ENCODE measurements around the gene RAB3A. TPM values are rescaled to one million over a fixed set of nuclear protein-coding genes. Genes with fewer than 3 reads are reported as not detected.

Gene RAB3A
- total RNA-seq, 1 experiment from 2014 or later: 10.6 TPM

- H3K36me3 ChIP-seq (ENCODE audit: control insufficient read depth in 1 of 2, insufficient read depth in 2 of 2, low read length in 2 of 2): peaks cover 3 to 7% of the 10 kb centered on the region in 2 experiments; a peak in 3 of 4 replicates
- H3K9ac ChIP-seq (ENCODE audit: low read length): peak overlapping the region; percentile 81; the same call in 1 of the 2 replicates
- H3K9me2 ChIP-seq (ENCODE audit: insufficient read depth): no peaks in the 10 kb centered on the region
- H3K27me3 ChIP-seq (ENCODE audit: insufficient read depth, low read length): no peaks in the 10 kb centered on the region
- no peak overlapping the region for H3K27ac ChIP-seq (ENCODE audit: low read depth, low read length)
- peaks cover 13 to 32% of the 10 kb centered on the region in 2 experiments for H3K4me1 ChIP-seq (ENCODE audit: control insufficient read depth in 1 of 2, insufficient read depth in 2 of 2, low read length in 2 of 2)
- no TSS peak for BruUV-seq (replicated peaks)
- no peak overlapping the region for H2AFZ ChIP-seq (ENCODE audit: low read depth, low read length, poor library complexity, severe bottlenecking)
- no peak overlapping the region for H3K4me3 ChIP-seq (replicated peaks in 1 of 2; ENCODE audit: low read depth in 1 of 2, low read length in 2 of 2)
- H3K4me2 ChIP-seq (ENCODE audit: low read length): peak overlapping the region; percentile 88; the same call in 1 of the 2 replicates
- POLR2A ChIA-PET: interaction anchor here (1.3 to 2.8 kb wide), 3 partner anchors 13 to 75 kb away, joined by 5 to 23 read pairs (median 6); partner anchors contain the start of genes JUND and MPV17L2
- peaks cover 16% of the 10 kb centered on the region; the same call in 1 of the 2 replicates for H3K79me2 ChIP-seq (ENCODE audit: insufficient read depth, low read length)
- no peaks in the 10 kb centered on the region for H4K20me1 ChIP-seq (ENCODE audit: insufficient read depth)
- no peaks in the 10 kb centered on the region for H3K9me3 ChIP-seq (ENCODE audit: control insufficient read depth in 1 of 2, insufficient read depth in 1 of 2, low read depth in 1 of 2, low read length in 2 of 2)
- CTCF ChIA-PET: interaction anchor here (0.9 to 5.9 kb wide), 3 partner anchors 14 to 123 kb away, joined by 3 to 106 read pairs (median 6); partner anchors contain the start of gene MPV17L2
- RAD21 ChIA-PET (ENCODE audit: low non-redundant PET in 1 of 2, low total read pairs in 2 of 2, uncharacterized antibody in 2 of 2, unreplicated experiment in 2 of 2): no interaction called here
- intact Hi-C loops (cut with micrococcal nuclease): loop anchor here (10.0 kb wide), 1 partner anchor 119 kb away; the partner anchor contains the start of gene LSM4
- TF ChIP-seq CBX3 (IDR thresholded peaks at IDR 0.05; ENCODE audit: low read depth) (no peak), EZH2 (IDR thresholded peaks at IDR 0.05) (no peak), POLR2AphosphoS5 (IDR thresholded peaks at IDR 0.05; ENCODE audit: low read depth, low read length) (no peak), CEBPB (IDR thresholded peaks at IDR 0.05; ENCODE audit: low read depth) (no peak), RAD21 (IDR thresholded peaks at IDR 0.05; ENCODE audit: low read depth) (no peak), ELF1 (IDR thresholded peaks at IDR 0.05; ENCODE audit: borderline replicate concordance, low read depth) (no peak), YY1 (IDR thresholded peaks at IDR 0.05; ENCODE audit: extremely low read depth, insufficient replicate concordance, low read depth, low read length) (no peak), ZFX (IDR thresholded peaks at IDR 0.05) (no peak), EGR1 (IDR thresholded peaks at IDR 0.05; ENCODE audit: low read depth) (no peak), ZBTB33 (IDR thresholded peaks at IDR 0.05; ENCODE audit: extremely low read depth, insufficient replicate concordance, low read length) (no peak), FOSL1 (IDR thresholded peaks at IDR 0.05; ENCODE audit: low read depth) (no peak), SIN3A (IDR thresholded peaks at IDR 0.05; ENCODE audit: low read depth) (no peak)
- TF ChIP-seq, protein P1, sequence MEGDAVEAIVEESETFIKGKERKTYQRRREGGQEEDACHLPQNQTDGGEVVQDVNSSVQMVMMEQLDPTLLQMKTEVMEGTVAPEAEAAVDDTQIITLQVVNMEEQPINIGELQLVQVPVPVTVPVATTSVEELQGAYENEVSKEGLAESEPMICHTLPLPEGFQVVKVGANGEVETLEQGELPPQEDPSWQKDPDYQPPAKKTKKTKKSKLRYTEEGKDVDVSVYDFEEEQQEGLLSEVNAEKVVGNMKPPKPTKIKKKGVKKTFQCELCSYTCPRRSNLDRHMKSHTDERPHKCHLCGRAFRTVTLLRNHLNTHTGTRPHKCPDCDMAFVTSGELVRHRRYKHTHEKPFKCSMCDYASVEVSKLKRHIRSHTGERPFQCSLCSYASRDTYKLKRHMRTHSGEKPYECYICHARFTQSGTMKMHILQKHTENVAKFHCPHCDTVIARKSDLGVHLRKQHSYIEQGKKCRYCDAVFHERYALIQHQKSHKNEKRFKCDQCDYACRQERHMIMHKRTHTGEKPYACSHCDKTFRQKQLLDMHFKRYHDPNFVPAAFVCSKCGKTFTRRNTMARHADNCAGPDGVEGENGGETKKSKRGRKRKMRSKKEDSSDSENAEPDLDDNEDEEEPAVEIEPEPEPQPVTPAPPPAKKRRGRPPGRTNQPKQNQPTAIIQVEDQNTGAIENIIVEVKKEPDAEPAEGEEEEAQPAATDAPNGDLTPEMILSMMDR (IDR thresholded peaks at IDR 0.05 in 2 of 3, conservative IDR thresholded peaks at IDR 0.05 in 1 of 3; ENCODE audit: borderline replicate concordance in 1 of 3, insufficient read depth in 1 of 3, low read depth in 2 of 3, low read length in 2 of 3): no peak
- TF ChIP-seq, protein P2, sequence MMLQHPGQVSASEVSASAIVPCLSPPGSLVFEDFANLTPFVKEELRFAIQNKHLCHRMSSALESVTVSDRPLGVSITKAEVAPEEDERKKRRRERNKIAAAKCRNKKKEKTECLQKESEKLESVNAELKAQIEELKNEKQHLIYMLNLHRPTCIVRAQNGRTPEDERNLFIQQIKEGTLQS (IDR thresholded peaks at IDR 0.05): no peak
- TF ChIP-seq, protein P3, sequence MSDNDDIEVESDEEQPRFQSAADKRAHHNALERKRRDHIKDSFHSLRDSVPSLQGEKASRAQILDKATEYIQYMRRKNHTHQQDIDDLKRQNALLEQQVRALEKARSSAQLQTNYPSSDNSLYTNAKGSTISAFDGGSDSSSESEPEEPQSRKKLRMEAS (IDR thresholded peaks at IDR 0.05): no peak
- TF ChIP-seq, protein P4, sequence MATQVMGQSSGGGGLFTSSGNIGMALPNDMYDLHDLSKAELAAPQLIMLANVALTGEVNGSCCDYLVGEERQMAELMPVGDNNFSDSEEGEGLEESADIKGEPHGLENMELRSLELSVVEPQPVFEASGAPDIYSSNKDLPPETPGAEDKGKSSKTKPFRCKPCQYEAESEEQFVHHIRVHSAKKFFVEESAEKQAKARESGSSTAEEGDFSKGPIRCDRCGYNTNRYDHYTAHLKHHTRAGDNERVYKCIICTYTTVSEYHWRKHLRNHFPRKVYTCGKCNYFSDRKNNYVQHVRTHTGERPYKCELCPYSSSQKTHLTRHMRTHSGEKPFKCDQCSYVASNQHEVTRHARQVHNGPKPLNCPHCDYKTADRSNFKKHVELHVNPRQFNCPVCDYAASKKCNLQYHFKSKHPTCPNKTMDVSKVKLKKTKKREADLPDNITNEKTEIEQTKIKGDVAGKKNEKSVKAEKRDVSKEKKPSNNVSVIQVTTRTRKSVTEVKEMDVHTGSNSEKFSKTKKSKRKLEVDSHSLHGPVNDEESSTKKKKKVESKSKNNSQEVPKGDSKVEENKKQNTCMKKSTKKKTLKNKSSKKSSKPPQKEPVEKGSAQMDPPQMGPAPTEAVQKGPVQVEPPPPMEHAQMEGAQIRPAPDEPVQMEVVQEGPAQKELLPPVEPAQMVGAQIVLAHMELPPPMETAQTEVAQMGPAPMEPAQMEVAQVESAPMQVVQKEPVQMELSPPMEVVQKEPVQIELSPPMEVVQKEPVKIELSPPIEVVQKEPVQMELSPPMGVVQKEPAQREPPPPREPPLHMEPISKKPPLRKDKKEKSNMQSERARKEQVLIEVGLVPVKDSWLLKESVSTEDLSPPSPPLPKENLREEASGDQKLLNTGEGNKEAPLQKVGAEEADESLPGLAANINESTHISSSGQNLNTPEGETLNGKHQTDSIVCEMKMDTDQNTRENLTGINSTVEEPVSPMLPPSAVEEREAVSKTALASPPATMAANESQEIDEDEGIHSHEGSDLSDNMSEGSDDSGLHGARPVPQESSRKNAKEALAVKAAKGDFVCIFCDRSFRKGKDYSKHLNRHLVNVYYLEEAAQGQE (IDR thresholded peaks at IDR 0.05; ENCODE audit: low read depth): no peak
- ATAC-seq (no peak), DNase-seq (ENCODE audit: low read depth, low spot score) (no peak)
Observed at GRCh38 chr19:18206018-18206417, 2.2 kb upstream of the RAB3A start.
